G401.6 (cell line): Measurements from ENCODE around the gene CUX1.

Experiments used
- FAIRE-seq: peaks from 2 replicates; lab custom pipeline; 2012; peaks lifted over from hg19 to GRCh38; lab: Jason Lieb, UNC

CUX1 gene

GRCh38 chr7:102189756-102190155, 372.3 kb downstream of the CUX1 start:
- no peak for FAIRE-seq

DNA sequence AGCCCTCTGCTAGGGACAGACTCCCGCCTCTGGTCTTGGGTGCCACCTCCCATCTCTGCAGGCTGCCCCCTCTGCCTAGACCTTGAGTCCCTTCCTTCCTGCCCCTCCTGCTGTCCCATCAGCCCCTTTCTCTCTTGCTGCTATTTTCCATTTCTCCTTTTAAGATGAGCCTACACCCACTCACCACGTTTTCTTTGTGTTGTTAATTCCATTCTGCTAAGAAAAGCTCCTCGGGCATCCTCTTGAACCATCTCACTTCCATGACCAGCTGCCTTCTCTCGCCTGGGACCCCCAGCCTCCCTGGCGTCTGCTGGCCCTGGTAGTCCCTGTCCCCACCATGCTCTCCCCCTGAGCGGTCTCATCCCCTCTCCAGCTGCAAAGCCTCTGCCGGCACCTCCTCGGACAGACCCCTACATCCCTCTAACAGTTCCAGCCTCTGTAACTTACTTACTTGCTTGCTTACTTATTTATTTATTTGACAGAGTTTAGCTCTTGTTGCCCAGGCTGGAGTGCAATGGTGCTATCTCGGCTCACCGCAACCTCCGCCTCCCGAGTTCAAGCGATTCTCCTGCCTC, 373.4 kb downstream of the CUX1 start:
- FAIRE-seq = no peak

GRCh38 chr7:102191556-102192379, 374.3 kb downstream of the CUX1 start:
- no peak for FAIRE-seq

DNA sequence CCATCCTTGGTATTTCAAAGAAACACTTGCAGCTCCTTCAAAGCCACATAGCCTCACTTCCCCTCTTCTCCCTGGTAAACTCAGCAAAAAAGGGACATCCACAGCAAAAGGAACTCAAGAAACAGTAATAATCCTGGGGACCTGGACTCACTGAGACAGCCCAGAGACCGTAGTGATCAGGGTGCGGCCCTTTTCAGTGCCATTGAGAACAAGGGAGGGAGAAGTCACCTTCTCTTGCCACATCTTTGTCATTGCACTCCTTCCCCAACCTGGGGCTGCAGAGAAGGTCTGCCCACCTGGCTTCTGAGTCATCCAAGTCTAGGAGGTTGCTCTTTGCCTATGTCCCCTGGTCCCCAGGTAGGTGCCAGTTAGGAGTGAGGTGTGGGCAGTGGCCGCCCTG, 375.4 kb downstream of the CUX1 start:
- FAIRE-seq = no peak

GRCh38 chr7:102193806-102194205, 376.4 kb downstream of the CUX1 start:
- FAIRE-seq = no peak

DNA sequence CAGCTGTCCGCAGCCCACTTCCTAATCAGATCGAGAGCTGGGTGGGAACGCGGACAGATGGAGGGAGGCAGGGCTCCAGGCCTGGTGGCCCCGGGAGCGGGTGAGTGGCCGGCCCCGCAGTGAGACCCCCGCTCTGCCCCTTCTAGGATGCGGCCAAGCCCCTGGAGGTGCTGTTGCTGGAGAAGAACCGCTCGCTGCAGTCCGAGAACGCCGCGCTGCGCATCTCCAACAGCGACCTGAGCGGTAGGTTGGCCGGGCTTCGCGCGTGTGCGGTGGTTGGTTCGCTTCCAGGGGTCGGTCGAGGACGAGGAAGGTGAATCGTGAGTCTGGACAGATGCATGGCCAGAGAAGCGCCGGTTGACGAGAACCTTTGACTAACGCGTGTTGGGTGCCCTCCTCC, 377.9 kb downstream of the CUX1 start:
- no peak for FAIRE-seq

DNA sequence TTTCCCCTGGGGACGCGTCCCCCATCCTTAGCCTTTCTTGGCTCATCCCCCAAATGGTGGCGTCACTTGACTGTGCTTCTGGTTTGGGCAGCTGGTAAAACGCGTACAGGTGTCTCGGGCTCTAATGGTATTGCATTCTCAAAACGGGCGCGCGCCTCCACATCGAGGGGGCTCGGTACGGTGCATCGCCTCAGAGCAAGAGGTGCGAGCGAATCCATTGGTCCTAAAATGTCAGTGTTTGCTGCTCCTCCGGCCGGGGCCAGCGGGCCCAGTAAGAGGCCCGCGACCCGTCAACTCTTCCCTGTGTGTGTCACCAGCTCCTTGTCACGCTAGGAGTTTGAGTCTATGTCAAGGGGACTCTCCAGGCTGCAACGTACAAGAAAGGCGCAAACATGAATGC, 378.6 kb downstream of the CUX1 start:
- FAIRE-seq = no peak

DNA sequence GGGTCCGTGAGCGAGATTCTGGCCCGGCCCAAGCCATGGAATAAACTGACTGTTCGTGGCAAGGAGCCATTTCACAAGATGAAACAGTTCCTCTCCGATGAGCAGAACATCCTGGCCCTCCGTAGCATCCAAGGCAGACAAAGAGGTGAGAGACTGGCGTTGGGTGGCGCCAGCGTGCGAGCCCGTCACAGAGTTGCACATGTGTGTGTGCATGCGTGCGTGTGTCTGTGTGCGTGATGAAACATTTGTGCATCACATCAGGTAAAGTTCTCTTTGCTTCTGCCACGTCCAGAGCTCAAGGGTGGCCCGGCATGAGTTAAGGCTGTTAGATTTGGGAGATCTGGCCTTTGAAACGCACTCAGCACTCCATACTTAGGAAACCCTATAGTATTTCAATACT, 379.7 kb downstream of the CUX1 start:
- no peak for FAIRE-seq

- no peak for FAIRE-seq
Observed at GRCh38 chr7:102197599-102197998, 380.2 kb downstream of the CUX1 start.

- FAIRE-seq = no peak
Observed at GRCh38 chr7:102198417-102198956, 381.1 kb downstream of the CUX1 start.

DNA sequence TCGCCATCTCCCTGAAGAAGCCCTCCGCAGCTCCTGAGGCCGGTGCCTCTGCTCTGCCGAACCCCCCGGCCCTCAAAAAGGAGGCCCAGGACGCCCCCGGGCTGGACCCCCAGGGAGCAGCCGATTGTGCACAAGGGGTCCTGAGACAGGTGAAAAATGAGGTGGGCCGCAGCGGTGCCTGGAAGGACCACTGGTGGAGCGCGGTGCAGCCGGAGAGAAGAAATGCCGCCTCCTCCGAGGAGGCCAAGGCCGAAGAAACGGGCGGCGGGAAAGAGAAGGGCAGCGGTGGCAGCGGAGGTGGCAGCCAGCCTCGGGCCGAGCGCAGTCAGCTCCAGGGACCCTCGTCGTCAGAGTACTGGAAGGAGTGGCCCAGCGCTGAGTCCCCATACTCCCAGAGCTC, 384.1 kb downstream of the CUX1 start:
- no peak for FAIRE-seq

DNA sequence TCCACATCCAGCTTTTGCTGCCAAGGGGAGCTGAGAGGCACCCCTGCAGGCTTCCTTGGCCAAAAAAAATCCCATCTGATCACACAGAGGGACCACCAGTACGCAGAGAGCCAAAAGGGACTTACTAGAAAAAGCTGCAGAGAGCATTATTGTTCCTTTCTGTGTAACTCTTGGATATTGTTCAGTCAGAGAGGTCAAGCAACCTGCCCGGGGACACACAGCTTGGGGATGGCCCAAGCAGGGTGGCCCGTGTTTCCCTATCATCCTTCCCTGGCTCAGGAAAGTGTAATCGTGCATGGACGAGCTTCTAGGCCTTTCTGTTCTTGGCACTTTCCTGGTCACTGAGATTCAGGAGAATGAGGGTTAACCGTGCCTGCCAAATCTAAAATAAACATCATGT, 385.1 kb downstream of the CUX1 start:
- no peak for FAIRE-seq

DNA sequence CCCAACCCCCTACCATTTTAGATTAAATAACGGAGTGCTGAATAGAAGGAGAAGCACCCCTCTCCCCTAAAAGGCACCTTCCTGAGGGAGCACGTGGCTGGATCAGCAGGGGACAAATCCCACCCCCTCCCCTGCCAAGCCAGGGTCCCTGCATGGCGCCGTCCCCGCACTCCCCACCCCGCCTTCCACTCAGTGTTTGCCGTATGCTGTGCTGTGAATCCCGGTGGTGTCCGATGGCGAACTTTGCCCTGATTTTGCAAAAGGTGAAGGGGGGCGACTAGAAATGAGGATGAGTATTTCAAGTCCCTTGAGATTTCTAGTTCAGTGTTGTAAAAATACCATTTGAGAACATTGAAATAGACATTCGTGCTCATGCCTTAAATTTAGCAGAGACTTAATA, 385.8 kb downstream of the CUX1 start:
- FAIRE-seq = no peak

GRCh38 chr7:102204212-102204611, 386.8 kb downstream of the CUX1 start:
- FAIRE-seq = no peak

DNA sequence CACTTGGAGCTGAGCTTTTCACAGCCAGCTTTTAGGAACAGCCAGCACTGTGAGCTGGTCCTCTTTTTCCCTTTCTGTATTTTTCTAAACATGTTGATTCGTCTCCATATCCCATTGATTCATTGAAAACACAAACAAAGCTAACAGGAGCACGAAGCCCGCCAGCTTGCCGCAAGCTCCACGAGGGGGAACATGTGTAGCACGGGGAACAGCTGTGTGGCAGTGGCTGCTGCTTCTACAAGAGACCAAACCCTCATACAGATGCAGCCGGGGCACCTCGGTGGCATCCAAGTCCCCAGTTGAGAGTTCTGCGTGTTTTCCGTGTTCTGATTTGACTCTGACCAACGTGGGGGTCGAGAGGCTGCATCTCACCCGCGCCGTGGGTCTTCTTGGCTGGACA, 388.5 kb downstream of the CUX1 start:
- FAIRE-seq = no peak

DNA sequence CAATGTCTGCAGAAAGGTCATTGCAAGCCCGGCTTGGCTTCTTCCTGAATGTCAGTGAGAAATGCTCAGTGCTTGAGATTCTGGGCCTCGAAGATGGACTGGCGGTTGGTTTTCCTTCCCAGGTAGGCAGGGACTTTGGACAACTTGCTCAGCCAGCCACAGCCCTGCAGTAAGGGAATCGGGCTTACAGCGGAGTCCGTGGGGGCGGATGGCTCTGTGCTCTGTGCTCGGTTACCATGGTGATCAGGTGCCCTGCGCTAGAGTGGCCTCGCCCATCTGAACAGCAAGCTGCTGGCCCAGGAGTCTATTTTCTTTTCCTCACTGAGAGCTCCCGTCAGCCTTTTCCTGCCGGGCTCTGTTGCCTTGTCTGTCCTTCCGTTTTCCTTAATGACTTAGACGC, 391.4 kb downstream of the CUX1 start:
- FAIRE-seq = no peak

- FAIRE-seq = no peak
Observed at GRCh38 chr7:102210787-102211186, 393.4 kb downstream of the CUX1 start.

DNA sequence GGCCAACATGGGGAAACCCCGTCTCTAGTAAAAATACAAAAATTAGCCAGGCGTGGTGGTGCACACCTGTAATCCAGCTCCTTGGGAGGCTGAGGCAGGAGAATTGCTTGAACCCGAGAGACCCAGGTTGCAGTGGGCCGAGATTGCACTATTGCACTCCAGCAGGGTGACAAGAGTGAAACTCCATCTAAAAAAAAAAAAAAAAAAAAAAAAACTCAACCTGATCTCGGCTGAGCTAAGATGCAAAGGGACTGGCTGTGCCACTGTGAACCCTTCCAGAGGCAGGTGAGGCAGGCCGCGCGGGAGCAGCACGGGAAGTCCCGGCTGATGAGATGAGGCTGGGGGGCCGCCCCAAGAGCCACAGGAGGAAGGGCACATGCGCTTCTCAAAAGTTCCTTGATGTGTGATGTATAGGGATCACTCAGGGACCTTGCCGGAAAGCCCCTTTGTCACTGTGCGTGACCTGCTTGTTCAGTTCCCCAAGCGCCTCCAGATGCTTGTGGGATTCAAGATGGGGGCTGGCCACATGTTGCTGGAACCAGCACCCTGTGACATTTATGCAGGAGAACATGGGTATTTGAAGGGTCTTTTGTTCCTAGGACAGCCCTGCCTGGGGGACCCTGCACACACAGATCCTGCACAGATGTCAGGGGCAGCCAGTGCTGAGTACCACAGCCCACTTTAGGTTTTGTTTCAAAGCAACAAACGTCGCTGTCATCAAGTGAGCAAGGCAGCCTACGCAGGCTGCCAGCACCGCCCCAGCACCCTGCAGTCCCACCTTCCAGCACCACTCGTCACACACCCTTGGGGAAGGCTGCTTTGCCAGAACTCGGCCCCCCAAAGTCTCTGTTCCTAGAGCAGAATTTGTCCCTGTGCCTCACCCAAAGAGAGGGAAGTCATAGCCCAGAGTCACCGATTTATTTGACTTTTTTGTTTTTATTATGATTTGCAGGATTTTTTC, 394.4 kb downstream of the CUX1 start:
- no peak for FAIRE-seq

GRCh38 chr7:102214477-102215072, 397.1 kb downstream of the CUX1 start:
- no peak for FAIRE-seq

GRCh38 chr7:102215256-102215655, 397.8 kb downstream of the CUX1 start:
- FAIRE-seq = no peak

- no peak for FAIRE-seq
Observed at GRCh38 chr7:102215711-102216110, 398.3 kb downstream of the CUX1 start.

GRCh38 chr7:102216573-102217314, 399.3 kb downstream of the CUX1 start:
- FAIRE-seq = no peak
